Coronary artery (tissue), 2 donors: ENCODE data around the gene DPF3.

Experiments
- DNase-seq: peaks from one replicate; pipeline ENCODE4 v3.0.0-alpha.2; 2017; ENCODE audit warnings: low spot score
- H3K27ac ChIP-seq, 2 donors: fragments of 200-600 bp; sonication (generic); one replicate each; pipeline ENCODE4 v1.5.1; 2016 to 2019
- H3K4me3 ChIP-seq: fragments of 200-600 bp; sonication (generic); 2 replicates; pipeline ENCODE4 v1.5.1; 2016; ENCODE audit warnings: mild to moderate bottlenecking, moderate library complexity
- TF ChIP-seq, protein P1 (sequence below): fragments of 200-600 bp; sonication (generic); IDR thresholded peaks from one replicate; pipeline ENCODE4 v1.5.1; 2019; ENCODE audit warnings: antibody characterized with exemption

DPF3 gene

GRCh38 chr14:72888636-72889201, 5.2 kb downstream of the DPF3 start:
- DNase-seq: no peak
- H3K4me3 ChIP-seq: no peak overlapping the region
- TF ChIP-seq, protein P1, sequence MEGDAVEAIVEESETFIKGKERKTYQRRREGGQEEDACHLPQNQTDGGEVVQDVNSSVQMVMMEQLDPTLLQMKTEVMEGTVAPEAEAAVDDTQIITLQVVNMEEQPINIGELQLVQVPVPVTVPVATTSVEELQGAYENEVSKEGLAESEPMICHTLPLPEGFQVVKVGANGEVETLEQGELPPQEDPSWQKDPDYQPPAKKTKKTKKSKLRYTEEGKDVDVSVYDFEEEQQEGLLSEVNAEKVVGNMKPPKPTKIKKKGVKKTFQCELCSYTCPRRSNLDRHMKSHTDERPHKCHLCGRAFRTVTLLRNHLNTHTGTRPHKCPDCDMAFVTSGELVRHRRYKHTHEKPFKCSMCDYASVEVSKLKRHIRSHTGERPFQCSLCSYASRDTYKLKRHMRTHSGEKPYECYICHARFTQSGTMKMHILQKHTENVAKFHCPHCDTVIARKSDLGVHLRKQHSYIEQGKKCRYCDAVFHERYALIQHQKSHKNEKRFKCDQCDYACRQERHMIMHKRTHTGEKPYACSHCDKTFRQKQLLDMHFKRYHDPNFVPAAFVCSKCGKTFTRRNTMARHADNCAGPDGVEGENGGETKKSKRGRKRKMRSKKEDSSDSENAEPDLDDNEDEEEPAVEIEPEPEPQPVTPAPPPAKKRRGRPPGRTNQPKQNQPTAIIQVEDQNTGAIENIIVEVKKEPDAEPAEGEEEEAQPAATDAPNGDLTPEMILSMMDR: no peak
- H3K27ac ChIP-seq: no peak overlapping the region

DNA sequence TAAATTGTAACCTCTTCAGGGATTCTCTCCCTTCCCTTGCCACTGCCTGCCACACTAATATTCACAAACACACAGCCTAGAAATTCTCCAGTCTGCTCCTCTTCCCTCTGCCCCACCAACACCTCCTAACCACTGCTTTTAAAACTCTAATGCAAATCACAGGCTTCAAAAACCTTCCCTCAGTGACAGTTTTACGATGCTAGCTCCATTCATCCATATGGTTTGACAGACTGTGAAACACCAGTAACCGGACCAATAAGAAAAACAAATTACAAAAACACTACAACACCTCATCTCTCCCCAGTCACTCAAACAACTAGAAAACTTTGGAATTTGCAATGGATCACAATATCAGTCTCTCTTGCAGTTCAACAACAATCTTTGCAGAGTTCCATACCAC, 5.7 kb downstream of the DPF3 start:
- H3K27ac ChIP-seq: no peak overlapping the region
- no peak overlapping the region for H3K4me3 ChIP-seq
- no peak for DNase-seq
- TF ChIP-seq, protein P1: no peak

- TF ChIP-seq, protein P1: no peak
- H3K27ac ChIP-seq: no peak overlapping the region
- no peak overlapping the region for H3K4me3 ChIP-seq
- DNase-seq: no peak
Observed at GRCh38 chr14:72887514-72887913, 6.4 kb downstream of the DPF3 start.

GRCh38 chr14:72884386-72884785, 9.5 kb downstream of the DPF3 start:
- TF ChIP-seq, protein P1: no peak
- DNase-seq: no peak
- Histone ChIP-seq H3K27ac (no peak overlapping the region), H3K4me3 (no peak overlapping the region)

DNA sequence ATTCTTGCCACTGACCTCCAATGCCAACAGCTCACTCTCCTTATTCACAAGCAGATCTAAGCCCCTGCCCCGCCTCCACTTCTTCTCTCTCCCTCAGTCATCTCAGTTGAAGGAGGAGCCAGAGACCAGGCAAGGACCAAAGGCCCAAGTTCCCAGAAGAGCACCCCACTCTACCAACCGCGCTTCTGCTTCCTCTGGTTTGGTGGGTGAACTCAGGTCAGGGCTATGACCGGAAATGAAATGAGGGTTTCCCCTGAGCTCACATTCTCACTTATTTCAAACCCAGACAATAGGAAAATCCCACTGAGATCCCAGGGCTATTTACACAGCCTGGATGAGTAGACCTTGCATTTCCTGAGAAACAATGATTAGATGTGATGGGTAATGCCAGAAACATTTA, 9.9 kb downstream of the DPF3 start:
- Histone ChIP-seq H3K27ac (no peak overlapping the region), H3K4me3 (no peak overlapping the region)
- DNase-seq: no peak
- TF ChIP-seq, protein P1: no peak

GRCh38 chr14:72883109-72883508, 10.8 kb downstream of the DPF3 start:
- H3K27ac ChIP-seq: no peak overlapping the region
- no peak for DNase-seq
- H3K4me3 ChIP-seq: no peak overlapping the region
- TF ChIP-seq, protein P1: no peak

GRCh38 chr14:72882463-72882862, 11.4 kb downstream of the DPF3 start:
- DNase-seq: no peak
- TF ChIP-seq, protein P1: no peak
- Histone ChIP-seq H3K4me3 (no peak overlapping the region), H3K27ac (no peak overlapping the region)
